T-helper 2 cell treated with Interferon-gamma antibody and Interleukin-4, amounts not matched to agents 5 μg/mL and 100 μg/mL, for 36 hours (primary cell): ENCODE measurements around the gene BPI.
A peak's percentile ranks its signal among the peaks of the same experiment; 100 is the strongest.
"Not testable (repeated sequence)": the region's sequence is repeated elsewhere in the genome, so short reads cannot be mapped to it uniquely, and the experiment has no call there.

ENCODE experiments used
- DNase-seq: peaks from one replicate; pipeline ENCODE4 v3.0.0; 2021; ENCODE audit warnings: low spot score
- H3K27ac Mint-ChIP-seq: one replicate; pipeline ENCODE4 v1.8.0; 2021; ENCODE audit warnings: mild to moderate bottlenecking, mixed read lengths
- H3K27me3 Mint-ChIP-seq: one replicate; pipeline ENCODE4 v1.8.0; 2021; ENCODE audit warnings: low read depth, mixed read lengths
- H3K36me3 Mint-ChIP-seq: one replicate; pipeline ENCODE4 v1.8.0; 2021; ENCODE audit warnings: low read depth, mixed read lengths
- H3K4me1 Mint-ChIP-seq: one replicate; pipeline ENCODE4 v1.8.0; 2021; ENCODE audit warnings: low read depth, mixed read lengths
- H3K4me3 Mint-ChIP-seq: one replicate; pipeline ENCODE4 v1.8.0; 2022; ENCODE audit warnings: mild to moderate bottlenecking, moderate library complexity, mixed read lengths
- H3K9me3 Mint-ChIP-seq: one replicate; pipeline ENCODE4 v1.8.0; 2021; ENCODE audit warnings: mixed read lengths

BPI gene

GRCh38 chr20:38357653-38358207 lies 53.8 kb downstream of the BPI start:
- H3K4me1 Mint-ChIP-seq: peaks cover 5% of the 10 kb centered on the region
- no peaks in the 10 kb centered on the region for H3K27me3 Mint-ChIP-seq
- DNase-seq: no peak
- H3K27ac Mint-ChIP-seq: peak overlapping the region; percentile 15
- no peaks in the 10 kb centered on the region for H3K36me3 Mint-ChIP-seq
- H3K4me3 Mint-ChIP-seq: no peak overlapping the region
- H3K9me3 Mint-ChIP-seq: no peaks in the 10 kb centered on the region

- no peaks in the 10 kb centered on the region for H3K9me3 Mint-ChIP-seq
- no peak overlapping the region for H3K4me3 Mint-ChIP-seq
- no peaks in the 10 kb centered on the region for H3K36me3 Mint-ChIP-seq
- no peak overlapping the region for H3K27ac Mint-ChIP-seq
- no peak for DNase-seq
- peaks cover 5% of the 10 kb centered on the region for H3K4me1 Mint-ChIP-seq
- no peaks in the 10 kb centered on the region for H3K27me3 Mint-ChIP-seq
These were observed 54.6 kb downstream of the BPI start for GRCh38 chr20:38358556-38358955.

DNA sequence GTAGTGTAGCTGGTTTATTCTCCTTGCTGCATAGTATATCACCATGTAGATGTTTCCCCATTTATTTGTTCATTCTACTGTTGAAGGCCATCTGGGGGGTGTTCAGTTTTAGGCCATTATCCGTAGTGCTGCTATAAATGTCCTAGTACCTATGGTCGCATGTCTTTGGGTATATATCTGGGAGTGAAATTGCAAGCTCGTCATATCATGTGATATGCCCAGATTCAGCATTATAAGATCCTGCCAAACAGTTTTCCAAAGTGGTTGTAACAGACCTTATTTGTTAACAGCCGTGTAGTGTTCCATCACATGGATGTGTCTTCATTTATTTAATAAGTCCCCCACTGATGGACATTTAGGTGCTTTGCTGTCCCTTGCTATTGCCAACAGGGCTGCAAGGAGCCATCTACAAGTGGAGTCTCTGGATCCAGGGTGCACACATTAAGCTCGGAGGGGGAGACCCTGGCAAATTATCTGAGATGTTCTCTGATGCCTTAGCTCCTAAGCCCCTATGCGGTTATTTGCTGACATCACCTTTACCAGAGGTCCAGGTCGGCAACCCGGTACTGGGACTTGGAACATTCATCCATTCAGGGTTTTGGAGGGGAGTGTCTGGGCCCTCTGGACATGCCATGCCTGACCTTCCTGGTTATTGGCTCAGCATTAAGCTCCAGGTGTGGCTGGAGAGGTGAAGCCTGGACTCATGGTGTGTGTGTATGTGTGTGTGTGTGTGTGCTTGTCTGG lies 59.2 kb downstream of the BPI start:
- H3K9me3 Mint-ChIP-seq: no peaks in the 10 kb centered on the region
- no peaks in the 10 kb centered on the region for H3K4me1 Mint-ChIP-seq
- H3K4me3 Mint-ChIP-seq: no peak overlapping the region
- DNase-seq: no peak
- no peak overlapping the region for H3K27ac Mint-ChIP-seq
- no peaks in the 10 kb centered on the region for H3K27me3 Mint-ChIP-seq
- no peaks in the 10 kb centered on the region for H3K36me3 Mint-ChIP-seq

DNA sequence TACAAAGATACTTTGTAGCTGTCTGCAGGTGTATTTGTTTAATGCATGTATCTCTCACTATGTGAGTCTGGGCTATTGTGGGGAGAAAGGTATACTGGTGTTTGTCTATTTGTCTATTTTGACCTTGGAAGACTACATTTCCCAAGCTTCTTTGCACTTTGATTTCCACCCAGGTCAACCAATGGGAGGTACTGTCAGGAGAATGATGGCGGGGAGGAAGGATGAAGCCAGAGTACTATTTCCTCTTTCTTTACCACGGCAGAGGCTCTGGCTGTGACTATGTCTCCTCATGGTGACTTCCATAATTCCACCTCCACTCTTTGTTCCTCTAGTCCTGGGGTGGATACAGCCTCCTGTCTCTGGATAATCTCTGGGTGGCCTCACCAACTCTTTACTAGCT lies 65.4 kb downstream of the BPI start:
- Mint-ChIP-seq H3K27ac (no peak overlapping the region), H3K4me3 (no peak overlapping the region), H3K4me1 (no peaks in the 10 kb centered on the region), H3K9me3 (no peaks in the 10 kb centered on the region), H3K27me3 (peaks cover 4% of the 10 kb centered on the region), H3K36me3 (no peaks in the 10 kb centered on the region)
- DNase-seq: no peak

DNA sequence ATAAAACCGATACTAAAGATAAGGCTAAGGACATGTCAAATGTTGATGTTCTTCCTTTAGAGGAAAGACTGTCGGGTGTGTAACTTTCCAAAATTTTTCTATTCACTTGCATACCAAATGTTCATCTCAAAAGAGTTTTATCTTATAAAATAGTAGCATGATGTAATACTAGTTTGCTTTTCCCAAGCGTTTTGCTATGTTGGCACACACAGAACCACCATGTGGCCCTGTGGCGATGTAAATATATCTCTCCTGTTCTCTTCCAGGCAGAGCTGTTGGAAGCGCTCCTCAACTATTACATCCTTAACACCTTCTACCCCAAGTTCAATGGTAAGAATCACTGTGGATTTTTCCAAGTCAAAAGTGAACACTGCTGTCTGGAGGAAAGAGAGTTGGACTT lies 68.8 kb downstream of the BPI start:
- no peak overlapping the region for H3K27ac Mint-ChIP-seq
- H3K36me3 Mint-ChIP-seq: no peaks in the 10 kb centered on the region
- peaks cover 4% of the 10 kb centered on the region for H3K27me3 Mint-ChIP-seq
- H3K9me3 Mint-ChIP-seq: no peaks in the 10 kb centered on the region
- no peak overlapping the region for H3K4me3 Mint-ChIP-seq
- DNase-seq: no peak
- no peaks in the 10 kb centered on the region for H3K4me1 Mint-ChIP-seq

DNA sequence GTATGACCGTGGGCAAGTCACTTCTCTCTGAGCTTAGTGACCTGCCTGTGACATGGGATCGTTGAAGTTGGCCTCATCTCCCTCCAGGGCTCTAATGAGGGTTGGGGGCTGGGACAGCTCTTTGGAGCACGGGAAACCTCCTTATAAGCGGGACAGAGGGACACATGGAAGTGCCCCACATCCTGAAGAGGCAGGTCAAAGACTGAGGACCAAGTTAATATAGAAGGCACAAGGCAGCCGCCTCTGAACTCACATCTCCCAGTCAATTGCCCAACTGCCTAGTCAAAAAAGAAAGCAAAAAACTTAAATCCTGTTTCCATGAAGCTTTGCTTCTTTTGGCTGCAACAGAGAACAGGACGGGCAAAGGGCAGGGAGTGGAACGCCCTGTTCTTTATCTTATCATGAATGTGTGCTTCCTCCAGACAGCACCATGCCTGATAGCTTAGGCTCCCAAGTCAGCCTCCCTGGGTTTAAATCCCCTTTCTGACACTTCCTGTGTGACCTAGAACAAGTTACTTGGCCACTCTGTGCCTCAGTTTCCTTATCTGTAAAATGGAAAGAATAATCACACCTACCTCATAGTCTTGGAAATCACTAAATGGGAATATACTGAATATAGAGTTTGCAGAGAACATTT lies 69.4 kb downstream of the BPI start:
- Mint-ChIP-seq H3K9me3 (no peaks in the 10 kb centered on the region), H3K4me3 (no peak overlapping the region), H3K36me3 (no peaks in the 10 kb centered on the region), H3K27me3 (peaks cover 4% of the 10 kb centered on the region), H3K4me1 (no peaks in the 10 kb centered on the region), H3K27ac (no peak overlapping the region)
- no peak for DNase-seq

DNA sequence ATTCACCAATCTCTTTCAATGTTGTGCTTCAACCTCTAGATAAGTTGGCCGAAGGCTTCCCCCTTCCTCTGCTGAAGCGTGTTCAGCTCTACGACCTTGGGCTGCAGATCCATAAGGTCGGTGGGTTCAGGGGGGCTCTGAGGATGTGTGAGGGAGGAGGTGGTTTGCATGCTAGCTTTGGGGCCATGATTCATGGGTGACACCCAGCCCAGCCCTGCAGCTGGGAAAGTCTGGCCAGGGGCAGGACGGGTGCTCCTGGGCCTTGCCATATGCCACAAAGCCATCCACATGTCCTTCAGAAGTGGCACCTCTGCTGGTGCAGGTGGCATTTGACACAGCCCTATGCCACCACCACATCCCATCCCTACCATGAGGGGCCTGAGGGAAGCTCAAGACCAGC lies 69.9 kb downstream of the BPI start:
- Mint-ChIP-seq H3K4me3 (no peak overlapping the region), H3K4me1 (no peaks in the 10 kb centered on the region), H3K27me3 (peaks cover 4% of the 10 kb centered on the region), H3K9me3 (no peaks in the 10 kb centered on the region), H3K27ac (no peak overlapping the region), H3K36me3 (no peaks in the 10 kb centered on the region)
- no peak for DNase-seq

DNA sequence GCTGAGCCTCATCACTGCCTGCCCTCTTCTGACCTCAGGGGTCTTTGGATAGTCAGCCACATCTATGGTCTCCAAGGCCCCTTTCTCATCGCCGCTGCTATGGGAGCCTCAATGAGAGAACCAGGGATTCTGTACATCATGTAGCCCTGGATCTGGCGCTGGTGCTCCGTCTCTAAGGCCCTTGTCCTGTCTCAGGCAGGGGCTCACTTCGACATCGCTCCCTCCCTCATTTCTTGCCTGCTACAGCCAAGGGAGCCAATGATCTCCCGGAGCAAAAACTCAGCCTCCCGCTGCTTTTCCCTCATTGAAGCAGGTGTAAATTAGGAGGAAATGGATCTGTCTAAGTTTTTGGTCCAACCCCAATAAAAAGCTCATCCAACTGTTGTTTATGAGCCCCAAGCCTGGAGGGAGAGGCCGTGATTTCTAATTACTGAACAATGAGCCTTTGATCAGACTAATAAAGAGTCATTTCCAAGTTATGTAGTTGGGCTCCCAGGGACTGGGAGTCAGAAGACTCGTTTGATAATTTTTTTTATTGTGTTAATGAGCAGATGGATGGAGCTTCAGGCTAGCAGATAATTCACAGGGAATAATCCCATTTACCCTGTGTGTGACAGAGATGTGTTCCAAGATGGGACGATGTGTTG lies 73.2 kb downstream of the BPI start:
- H3K4me3 Mint-ChIP-seq: no peak overlapping the region

DNA sequence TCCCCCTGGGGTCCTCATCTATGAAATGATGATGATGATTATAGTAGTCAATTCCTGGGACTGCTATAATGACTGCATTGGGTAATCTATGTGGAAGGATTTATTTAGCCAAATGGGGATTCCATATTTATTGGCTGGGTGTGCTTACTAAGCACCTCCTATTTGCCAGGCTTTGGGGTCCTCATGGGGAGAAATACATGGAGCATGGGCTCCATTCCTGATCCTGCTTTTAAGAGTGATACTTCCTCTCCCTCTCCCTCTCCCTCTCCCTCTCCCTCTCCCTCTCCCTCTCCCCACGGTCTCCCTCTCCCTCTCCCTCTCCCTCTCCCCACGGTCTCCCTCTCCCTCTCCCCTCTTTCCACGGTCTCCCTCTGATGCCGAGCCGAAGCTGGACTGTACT lies 73.9 kb downstream of the BPI start:
- not testable (repeated sequence) for DNase-seq, H3K27ac Mint-ChIP-seq, H3K9me3 Mint-ChIP-seq, H3K4me3 Mint-ChIP-seq, H3K4me1 Mint-ChIP-seq, H3K36me3 Mint-ChIP-seq, H3K27me3 Mint-ChIP-seq

More for the DNA sequence above, 73.2 kb downstream of the BPI start:
- no peaks in the 10 kb centered on the region for H3K9me3 Mint-ChIP-seq
- no peaks in the 10 kb centered on the region for H3K4me1 Mint-ChIP-seq
- no peak for DNase-seq
- H3K27me3 Mint-ChIP-seq: peaks cover 2% of the 10 kb centered on the region
- H3K27ac Mint-ChIP-seq: no peak overlapping the region
- H3K36me3 Mint-ChIP-seq: no peaks in the 10 kb centered on the region

DNA sequence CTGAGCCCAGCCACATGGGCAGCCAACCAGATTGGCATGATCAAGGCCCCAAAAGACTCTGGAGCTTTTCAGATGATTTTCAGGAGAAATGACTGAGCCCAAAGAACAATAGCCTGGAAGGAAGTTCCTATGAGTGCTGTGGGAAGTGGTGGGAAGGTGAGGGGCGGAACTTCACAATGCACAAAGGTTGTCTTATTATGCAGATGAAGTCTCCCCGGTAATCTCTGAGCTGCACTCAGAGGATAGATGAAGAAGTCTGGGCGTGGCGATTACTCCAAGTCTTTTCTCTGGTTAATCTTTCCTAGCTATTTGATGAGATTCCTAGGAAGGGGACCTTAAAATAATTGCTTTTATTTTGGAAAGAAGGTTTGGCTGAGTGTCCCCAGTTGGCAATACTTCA lies 79.2 kb downstream of the BPI start:
- Mint-ChIP-seq H3K27me3 (peaks cover 3% of the 10 kb centered on the region), H3K27ac (no peak overlapping the region), H3K4me3 (no peak overlapping the region), H3K36me3 (no peaks in the 10 kb centered on the region), H3K9me3 (no peaks in the 10 kb centered on the region), H3K4me1 (peaks cover 3% of the 10 kb centered on the region)
- no peak for DNase-seq

DNA sequence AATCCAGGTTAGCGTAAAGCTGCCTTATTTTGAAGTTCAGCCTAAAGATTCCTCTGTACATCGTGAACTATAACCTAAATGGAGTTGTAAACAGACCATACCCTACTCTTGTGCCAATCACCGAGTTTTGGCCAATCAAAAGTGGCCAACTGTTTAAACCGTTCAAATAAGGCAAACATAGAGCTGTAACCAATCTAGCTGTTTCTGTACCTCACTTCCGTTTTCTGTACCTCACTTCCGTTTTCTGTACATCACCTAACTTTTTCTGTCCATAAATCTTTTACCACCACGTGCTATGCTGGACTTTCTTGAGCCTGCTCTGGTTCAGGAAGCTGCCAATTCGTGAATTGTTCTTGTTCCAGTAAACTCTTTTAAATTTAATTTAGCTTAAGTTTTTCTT lies 82.0 kb downstream of the BPI start:
- Mint-ChIP-seq H3K9me3 (no peaks in the 10 kb centered on the region), H3K4me3 (no peak overlapping the region), H3K27ac (no peak overlapping the region), H3K27me3 (peaks cover 8% of the 10 kb centered on the region), H3K36me3 (no peaks in the 10 kb centered on the region), H3K4me1 (peaks cover 3% of the 10 kb centered on the region)
- no peak for DNase-seq

DNA sequence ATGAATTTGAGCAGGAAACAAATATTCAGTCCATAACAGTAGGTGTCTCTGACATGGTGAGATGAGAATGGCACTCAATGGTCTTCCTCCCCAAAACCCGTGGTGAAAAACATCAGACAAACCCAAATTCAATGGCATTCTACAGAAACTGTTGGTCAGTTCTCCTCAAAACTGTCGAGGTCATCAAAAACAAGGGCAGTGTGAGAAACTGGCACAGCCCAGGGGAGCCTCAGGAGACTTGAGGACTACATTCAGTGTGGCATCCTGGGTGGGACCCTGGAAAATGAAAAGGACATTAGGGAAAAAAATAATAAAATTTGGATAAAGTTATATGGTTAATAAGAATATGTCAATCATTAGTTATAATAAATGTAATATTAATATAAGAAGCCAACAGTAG lies 82.9 kb downstream of the BPI start:
- no peaks in the 10 kb centered on the region for H3K9me3 Mint-ChIP-seq
- no peak overlapping the region for H3K27ac Mint-ChIP-seq

More for the DNA sequence above, 82.9 kb downstream of the BPI start:
- Mint-ChIP-seq H3K4me1 (peaks cover 3% of the 10 kb centered on the region), H3K36me3 (no peaks in the 10 kb centered on the region), H3K27me3 (peaks cover 8% of the 10 kb centered on the region), H3K4me3 (no peak overlapping the region)
- DNase-seq: no peak
